ENCODE data around the gene HRAS. TPM values are rescaled to one million over a fixed set of nuclear protein-coding genes. Genes with fewer than 3 reads are reported as not detected.

Gene HRAS
- polyA plus RNA-seq, 1 experiment, result 44.7 TPM

DNA sequence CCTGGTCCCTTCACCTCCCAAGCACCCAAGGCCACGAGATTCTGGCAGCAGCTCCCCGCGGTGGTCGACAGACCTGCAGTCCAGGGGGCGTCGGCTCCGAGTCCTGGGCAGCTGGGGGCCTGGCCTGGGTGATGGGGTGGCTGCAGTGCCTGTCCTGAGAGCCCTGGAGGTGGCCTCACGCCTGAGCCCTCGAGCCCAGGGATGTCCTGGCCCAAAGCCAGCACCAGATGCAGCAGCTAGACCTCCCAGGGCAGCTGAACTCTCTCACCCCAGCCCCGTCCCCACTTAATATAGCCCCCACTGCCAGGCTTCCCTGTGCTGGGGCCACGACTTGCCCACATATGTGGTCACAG lies 18.6 kb upstream of the HRAS start:
- CTCF ChIA-PET, result interaction anchor here (1.3 to 2.2 kb wide), 3 partner anchors 8 to 230 kb away, joined by 5 to 8 read pairs (median 6); no protein-coding TSS in a partner anchor
- POLR2A ChIA-PET, result no interaction called here
- H3K4me3 ChIP-seq (ENCODE audit: low read depth, low read length), result no peak overlapping the region
- no peak for DNase-seq (ENCODE audit: low read depth, low spot score)
- TF ChIP-seq, protein P1, sequence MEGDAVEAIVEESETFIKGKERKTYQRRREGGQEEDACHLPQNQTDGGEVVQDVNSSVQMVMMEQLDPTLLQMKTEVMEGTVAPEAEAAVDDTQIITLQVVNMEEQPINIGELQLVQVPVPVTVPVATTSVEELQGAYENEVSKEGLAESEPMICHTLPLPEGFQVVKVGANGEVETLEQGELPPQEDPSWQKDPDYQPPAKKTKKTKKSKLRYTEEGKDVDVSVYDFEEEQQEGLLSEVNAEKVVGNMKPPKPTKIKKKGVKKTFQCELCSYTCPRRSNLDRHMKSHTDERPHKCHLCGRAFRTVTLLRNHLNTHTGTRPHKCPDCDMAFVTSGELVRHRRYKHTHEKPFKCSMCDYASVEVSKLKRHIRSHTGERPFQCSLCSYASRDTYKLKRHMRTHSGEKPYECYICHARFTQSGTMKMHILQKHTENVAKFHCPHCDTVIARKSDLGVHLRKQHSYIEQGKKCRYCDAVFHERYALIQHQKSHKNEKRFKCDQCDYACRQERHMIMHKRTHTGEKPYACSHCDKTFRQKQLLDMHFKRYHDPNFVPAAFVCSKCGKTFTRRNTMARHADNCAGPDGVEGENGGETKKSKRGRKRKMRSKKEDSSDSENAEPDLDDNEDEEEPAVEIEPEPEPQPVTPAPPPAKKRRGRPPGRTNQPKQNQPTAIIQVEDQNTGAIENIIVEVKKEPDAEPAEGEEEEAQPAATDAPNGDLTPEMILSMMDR (IDR thresholded peaks at IDR 0.05; ENCODE audit: low read depth, low read length), result no peak
- no peak overlapping the region for H3K27ac ChIP-seq (ENCODE audit: low read depth, low read length)
- H3K9me3 ChIP-seq (ENCODE audit: control insufficient read depth, insufficient read depth, low read length), result peaks cover 3% of the 10 kb centered on the region; the same call in 1 of the 2 replicates
- H3K27me3 ChIP-seq (ENCODE audit: control insufficient read depth, insufficient read depth, low read length), result peaks cover 39% of the 10 kb centered on the region

DNA sequence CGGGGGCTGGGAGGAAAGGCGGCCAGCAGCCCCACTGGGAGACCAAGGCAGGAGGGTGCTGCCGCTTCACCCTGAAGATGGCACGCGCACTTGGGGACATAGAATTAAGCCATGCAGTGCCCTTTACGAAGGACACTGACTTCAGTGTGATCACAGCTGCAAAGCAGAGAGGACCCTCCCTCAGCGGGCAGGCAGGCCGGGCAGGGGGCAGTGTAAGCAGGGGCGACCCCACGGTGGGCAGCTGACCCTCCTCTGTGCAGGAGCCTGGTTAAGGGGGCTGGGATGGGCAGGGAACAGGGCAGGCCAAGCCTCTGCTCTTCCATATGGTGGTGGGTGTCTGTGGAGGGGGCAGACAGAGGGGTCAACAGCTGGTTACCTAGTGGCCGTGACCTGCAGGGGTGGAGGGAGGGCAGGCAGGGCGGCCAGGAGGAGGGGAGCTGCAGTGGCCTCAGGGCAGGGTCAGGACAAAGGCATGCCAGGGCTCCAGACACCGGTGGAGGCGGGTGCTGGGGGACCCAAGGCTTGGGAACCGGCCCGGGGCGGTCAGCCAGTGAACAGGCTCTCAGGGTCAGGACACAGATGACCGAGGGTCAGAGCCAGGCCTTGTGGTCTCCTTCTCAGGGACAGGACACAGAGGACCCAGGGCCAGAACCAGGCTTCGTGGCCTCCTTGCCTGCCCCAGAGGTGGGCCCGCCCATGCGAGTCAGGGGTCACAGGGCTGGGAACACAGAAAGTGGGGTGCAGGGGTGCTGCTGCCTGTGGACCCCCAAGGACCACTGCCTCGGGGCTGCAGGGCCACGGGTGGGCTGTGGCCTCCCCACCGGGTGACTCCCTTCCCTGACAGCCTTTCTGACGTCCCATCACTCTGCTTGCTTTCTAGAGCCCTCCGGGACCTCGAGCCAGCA lies 18.0 kb upstream of the HRAS start:
- Histone ChIP-seq H3K27me3 (ENCODE audit: control insufficient read depth, insufficient read depth, low read length) (peaks cover 34% of the 10 kb centered on the region), H3K27ac (ENCODE audit: low read depth, low read length) (no peak overlapping the region), H3K4me3 (ENCODE audit: low read depth, low read length) (no peak overlapping the region), H3K9me3 (ENCODE audit: control insufficient read depth, insufficient read depth, low read length) (peaks cover 3% of the 10 kb centered on the region; the same call in 1 of the 2 replicates)
- ChIA-PET CTCF (interaction anchor here (2.2 kb wide), 1 partner anchor 174 kb away, joined by 5 read pairs; no protein-coding TSS in a partner anchor), POLR2A (no interaction called here)
- TF ChIP-seq, protein P1 (IDR thresholded peaks at IDR 0.05; ENCODE audit: low read depth, low read length), result no peak
- no peak for DNase-seq (ENCODE audit: low read depth, low spot score)

DNA sequence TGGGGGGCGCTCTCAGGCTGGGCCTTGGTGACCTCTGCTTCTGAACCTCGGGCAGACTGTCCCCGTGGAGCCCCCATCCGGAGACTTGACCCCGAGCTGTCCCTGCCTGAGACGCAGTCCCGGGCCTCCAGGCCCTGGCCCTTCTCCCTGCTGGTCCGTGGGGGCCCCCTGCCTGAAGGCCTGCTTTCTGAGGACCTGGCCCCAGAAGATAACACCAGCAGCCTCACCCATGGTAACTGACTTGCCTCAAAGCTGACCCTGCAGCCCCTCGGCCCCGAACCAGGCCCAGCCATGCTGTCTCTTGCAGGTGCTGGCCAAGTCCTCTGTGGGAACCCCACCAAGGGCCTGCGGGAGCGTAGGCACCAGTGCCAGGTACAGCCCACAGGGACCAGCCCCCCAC lies 16.2 kb upstream of the HRAS start:
- no peak for DNase-seq (ENCODE audit: low read depth, low spot score)
- Histone ChIP-seq H3K9me3 (ENCODE audit: control insufficient read depth, insufficient read depth, low read length) (peaks cover 3% of the 10 kb centered on the region; the same call in 1 of the 2 replicates), H3K27me3 (ENCODE audit: control insufficient read depth, insufficient read depth, low read length) (peaks cover 18% of the 10 kb centered on the region), H3K4me3 (ENCODE audit: low read depth, low read length) (no peak overlapping the region), H3K27ac (ENCODE audit: low read depth, low read length) (no peak overlapping the region)
- CTCF ChIA-PET, result interaction anchor here (1.1 kb wide), 1 partner anchor 177 kb away, joined by 3 read pairs; no protein-coding TSS in a partner anchor
- TF ChIP-seq, protein P1 (IDR thresholded peaks at IDR 0.05; ENCODE audit: low read depth, low read length), result no peak
- POLR2A ChIA-PET, result no interaction called here

DNA sequence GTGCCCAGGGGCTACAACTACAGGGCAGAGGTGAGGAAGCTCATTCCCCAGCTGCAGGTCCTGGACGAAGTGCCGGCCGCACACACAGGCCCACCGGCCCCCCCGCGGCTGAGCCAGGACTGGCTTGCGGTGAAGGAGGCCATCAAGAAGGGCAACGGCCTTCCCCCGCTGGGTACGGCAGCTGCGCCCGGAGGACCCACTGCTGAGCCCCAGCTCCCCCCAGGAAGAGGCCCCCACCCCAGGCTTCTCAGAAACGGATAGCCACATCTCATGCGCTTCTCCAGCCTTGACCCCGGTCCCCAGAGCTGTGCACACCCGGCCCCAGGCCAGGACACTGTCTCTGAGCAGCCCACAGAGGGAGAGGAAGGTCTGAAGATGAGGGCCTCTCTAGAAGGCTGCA lies 15.8 kb upstream of the HRAS start:
- CTCF ChIA-PET, result no interaction called here
- DNase-seq (ENCODE audit: low read depth, low spot score), result no peak
- Histone ChIP-seq H3K9me3 (ENCODE audit: control insufficient read depth, insufficient read depth, low read length) (peaks cover under 1% of the 10 kb centered on the region; the same call in 1 of the 2 replicates), H3K27ac (ENCODE audit: low read depth, low read length) (no peak overlapping the region), H3K4me3 (ENCODE audit: low read depth, low read length) (no peak overlapping the region), H3K27me3 (ENCODE audit: control insufficient read depth, insufficient read depth, low read length) (peaks cover 13% of the 10 kb centered on the region)
- POLR2A ChIA-PET, result no interaction called here
- TF ChIP-seq, protein P1 (IDR thresholded peaks at IDR 0.05; ENCODE audit: low read depth, low read length), result no peak

DNA sequence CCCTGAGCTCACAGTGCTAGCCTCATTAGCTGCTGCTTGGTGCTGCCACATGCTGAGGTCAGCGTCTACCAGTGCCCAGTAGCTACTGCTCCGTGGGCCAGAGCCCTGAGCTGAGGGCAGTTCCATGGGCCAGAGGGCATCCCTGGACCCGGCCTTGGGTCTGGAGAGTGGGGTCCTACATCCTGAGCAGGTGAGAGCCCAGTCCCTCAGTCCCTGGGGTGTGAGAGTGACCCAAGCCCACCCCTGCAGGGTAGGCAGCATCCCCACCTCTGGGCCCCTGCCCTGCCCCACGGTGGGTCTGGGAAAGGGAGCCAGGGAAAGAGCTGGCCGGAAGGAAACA lies 15.3 kb upstream of the HRAS start:
- ChIA-PET CTCF (no interaction called here), POLR2A (no interaction called here)
- H3K27ac ChIP-seq (ENCODE audit: low read depth, low read length), result no peak overlapping the region
- TF ChIP-seq, protein P1 (IDR thresholded peaks at IDR 0.05; ENCODE audit: low read depth, low read length), result no peak
- H3K27me3 ChIP-seq (ENCODE audit: control insufficient read depth, insufficient read depth, low read length), result peaks cover 12% of the 10 kb centered on the region
- H3K4me3 ChIP-seq (ENCODE audit: low read depth, low read length), result no peak overlapping the region
- no peak for DNase-seq (ENCODE audit: low read depth, low spot score)
- H3K9me3 ChIP-seq (ENCODE audit: control insufficient read depth, insufficient read depth, low read length), result no peaks in the 10 kb centered on the region; the same call in 1 of the 2 replicates
